Hematopoietic multipotent progenitor cell treated with erythropoietin and hydrocortisone succinate and interleukin-3 and kit ligand, for 15 days (in vitro differentiated cells): Measurements from ENCODE around the gene MRRF.
A peak's percentile ranks its signal among the peaks of the same experiment; 100 is the strongest.

ENCODE experiments used
- DNase-seq: peaks from one replicate; pipeline ENCODE4 v3.0.0-alpha.2; 2015; ENCODE audit warnings: low spot score

Gene MRRF, protein sequence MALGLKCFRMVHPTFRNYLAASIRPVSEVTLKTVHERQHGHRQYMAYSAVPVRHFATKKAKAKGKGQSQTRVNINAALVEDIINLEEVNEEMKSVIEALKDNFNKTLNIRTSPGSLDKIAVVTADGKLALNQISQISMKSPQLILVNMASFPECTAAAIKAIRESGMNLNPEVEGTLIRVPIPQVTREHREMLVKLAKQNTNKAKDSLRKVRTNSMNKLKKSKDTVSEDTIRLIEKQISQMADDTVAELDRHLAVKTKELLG

DNA sequence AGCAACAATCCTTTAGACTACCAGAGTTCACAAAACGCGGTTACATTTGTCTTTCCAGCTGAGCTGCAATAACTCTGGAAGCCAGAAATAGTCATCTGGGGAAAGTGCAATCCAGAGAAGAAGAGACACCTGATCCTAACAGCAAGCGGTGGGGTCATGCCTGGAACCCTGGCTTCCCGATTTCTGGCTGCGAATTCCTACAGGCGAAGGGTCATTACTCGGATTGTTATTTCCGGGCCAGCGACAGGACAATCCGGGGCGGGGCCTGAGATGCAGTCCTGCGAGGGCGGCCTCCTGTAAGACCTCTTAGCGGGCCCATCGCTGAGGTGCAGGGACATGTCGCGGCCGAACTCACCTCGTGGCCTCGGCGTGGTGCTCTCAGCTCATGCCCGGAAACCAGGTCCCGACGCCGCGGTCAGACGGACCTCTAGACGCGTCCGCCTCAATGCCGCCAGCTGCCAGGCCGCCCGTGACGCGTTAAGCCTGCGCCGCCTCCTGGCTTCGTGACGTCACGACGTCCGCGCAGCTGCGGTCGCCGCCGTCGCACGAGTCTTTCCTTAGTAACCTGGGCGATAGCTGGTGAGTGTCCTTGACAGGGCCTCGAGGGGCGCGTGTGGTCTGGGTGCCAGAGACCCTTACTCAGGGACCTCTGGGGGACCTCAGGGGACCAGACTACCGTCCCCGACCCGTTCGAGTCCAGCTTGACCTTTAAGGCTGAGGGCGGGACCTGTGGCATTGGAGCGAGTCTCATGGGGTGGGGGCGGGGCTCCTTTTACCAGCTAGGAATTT, at the start of gene MRRF, which contains the start of gene RBM18:
Gene MRRF, plus strand, starts transcription at position 523 of the 789 bp plus-strand sequence. CDS start 6,010 bp downstream, outside the sequence.
Gene RBM18, minus strand, starts transcription at position 481 of the 789 bp plus-strand sequence. CDS start 3,348 bp downstream, outside the sequence.
- peak; percentile 93 for DNase-seq

DNA sequence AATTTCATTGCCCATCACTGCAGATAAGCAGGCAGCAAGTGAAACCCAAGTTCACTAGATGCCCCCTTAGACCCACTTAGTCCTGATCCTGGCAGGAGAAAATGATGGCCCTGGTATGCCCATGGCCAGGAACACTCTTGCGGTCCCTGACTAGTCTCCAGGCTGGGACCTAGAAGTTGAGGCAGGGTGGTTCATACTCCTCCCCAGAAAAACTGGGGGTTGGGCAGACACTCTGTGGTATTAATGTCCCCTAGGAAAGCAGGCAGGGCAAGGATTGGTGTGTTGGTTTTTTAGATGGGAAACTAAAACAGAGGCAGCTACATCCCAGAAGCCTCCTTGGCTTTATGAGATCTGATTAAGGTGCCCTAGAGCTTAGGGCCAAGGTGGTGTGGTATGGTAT, 49.0 kb upstream of the MRRF start:
- no peak for DNase-seq

DNA sequence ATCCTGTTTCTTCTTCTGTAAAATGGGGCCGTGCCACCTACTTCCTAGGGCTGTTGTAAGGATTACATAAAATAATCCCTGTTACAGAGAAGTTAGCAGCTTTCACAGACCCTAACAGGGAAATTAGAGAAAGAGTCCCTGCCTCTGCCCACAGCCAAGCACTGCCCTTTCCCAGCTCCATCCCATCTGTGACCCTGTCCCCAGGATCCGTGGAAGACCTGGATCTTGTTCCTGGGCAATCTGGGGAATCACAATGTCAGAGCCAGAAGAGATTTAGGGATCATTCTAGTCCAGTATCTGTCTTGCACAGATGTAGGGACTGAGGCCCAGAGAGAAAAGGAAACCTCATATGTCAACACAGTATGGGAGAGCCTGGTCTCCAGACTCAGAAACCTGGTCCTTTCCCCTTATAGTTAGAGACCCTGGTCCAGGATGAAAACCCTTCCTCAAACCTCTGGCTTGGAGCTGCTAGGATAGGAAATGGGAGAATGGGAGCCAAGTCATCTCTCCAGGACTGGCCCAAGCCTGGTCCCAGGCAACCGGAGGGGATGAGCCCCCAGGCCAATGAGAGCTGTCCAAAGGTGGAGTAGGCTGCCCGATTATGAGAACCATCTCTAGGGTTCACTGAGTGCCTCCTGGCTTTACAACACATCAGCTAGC, 48.4 kb upstream of the MRRF start:
- DNase-seq: no peak

DNA sequence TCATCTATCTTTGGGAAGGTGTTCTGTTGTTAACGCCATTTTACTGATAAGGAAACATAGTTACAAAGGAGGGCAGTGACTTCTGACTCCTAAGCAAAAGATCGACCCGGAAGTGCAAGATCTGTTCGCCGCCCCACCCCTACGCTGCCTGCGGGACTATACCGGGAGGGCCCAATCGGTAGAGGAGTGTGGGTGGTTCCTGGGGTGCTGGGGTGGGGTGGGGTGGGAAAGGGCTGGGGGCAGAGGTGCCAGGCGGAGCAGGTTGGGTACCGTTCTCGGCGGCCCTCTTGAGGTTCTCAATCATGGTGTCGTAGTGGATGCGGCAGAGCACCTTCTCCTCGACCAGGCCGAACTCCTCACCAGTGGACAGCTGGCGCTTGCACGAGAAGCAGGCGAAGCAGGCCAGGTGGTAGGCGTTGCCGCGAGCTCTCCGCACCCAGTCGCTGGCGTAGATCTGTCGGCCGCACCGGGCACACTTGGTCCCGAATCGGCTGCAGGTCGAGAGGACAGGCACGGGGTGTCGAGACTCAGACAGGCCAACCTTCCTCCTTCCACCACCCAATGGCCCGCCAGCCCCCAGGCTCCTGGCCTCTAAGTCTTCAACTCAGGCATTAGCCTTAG, 47.8 kb upstream of the MRRF start:
- DNase-seq: no peak

DNA sequence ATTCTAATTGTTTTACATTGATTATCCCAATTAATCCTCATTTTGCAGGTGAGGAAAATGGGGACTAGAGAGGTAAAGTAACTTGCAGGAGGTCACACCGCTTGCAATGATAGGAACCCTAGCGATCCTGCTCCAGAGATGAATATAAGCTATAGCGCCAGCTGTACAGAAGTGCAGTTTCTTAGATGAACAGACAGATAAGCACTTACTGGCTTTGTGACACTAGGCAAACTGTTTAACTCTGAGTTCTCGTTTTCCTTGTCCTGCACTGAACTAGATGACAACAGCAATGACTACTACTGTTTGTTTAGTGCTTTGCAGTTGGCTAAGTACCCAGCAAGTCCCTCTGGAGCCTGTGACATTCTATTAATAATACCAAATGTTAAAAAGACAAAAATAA, 47.0 kb upstream of the MRRF start:
- DNase-seq: no peak

DNA sequence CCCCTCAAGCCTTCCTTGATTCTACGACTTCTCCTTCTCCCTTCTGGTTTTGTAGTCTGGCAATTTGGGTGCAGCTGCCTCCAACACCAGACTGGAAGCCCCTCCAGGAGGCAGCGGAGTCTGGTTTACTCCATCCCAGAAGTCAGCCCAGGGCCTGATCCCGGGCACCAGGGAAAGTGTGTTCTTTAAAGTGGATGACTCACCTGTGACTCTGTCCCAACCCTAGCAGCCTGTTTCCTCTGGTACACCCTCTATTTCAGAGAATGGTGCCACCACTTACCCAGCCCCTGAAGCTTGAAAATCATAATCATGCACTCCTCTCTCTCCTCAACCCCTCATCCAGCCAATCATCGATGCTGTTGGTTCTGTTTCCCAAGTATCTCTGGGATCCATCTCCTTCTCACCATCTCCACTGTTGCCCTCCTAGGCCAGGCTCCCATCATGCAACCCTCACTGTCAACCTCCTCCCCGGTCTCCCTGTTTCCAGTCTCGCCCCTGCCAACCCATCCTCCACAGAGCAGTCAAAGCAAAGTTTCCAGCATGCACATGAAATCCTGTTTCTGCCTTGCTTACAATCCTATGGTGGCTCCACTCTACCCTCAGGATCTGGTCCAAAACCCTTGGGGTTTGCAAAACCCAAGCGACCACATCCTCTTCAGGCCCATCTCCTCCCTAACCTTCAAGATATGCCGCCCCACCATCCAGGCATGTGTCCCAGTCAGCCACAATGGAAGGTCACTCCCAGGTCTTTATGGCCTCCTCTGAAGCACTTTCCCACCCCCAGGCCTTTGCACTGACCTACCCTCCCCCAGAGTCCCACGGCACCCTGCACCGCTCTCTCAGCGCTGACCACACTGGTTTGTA, 46.4 kb upstream of the MRRF start:
- no peak for DNase-seq

DNA sequence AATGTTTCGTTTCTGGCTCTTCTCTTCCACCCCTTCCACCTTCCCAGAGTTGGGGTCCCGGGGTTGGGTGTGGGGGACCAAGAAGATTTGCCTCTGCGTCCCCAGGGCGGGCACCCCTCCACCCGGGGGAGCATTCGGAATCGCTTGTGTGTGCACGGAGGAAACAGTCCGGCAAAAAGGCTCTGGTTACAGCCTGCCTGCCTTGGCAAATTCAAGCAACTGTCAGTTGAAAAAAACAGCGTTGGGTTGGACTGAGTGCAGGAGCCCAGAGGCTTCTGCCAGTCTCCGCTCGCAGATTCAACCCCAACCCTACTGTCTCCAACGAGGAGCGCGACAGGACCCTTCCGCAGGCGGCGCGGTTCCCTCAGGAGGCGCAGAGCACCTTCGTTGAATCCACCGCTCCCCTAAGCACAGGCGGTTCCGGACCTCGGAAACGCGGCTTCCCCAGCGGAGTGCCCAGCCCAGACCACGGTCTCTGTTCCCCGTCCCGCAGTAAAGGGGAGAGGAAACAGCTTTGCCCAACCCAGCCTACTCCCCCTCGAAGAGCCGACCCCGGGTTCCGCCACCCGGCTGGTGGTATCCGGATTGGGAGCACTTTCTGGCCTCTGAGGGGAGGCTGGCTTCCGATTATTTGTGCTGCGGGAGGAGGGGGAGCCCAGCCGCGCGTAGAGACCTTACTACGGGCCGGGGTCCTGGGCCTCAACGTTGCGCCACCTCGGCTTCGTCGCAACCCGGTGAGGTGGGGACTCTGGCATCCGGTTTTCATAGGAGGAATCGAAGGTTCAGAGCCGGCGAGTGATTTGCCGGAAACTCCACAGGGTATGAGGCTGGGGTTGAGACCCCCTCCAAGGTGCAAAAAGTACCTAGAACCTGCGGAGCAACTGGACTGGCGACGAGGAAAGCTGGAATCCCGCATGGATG, 45.5 kb upstream of the MRRF start:
- no peak for DNase-seq

DNA sequence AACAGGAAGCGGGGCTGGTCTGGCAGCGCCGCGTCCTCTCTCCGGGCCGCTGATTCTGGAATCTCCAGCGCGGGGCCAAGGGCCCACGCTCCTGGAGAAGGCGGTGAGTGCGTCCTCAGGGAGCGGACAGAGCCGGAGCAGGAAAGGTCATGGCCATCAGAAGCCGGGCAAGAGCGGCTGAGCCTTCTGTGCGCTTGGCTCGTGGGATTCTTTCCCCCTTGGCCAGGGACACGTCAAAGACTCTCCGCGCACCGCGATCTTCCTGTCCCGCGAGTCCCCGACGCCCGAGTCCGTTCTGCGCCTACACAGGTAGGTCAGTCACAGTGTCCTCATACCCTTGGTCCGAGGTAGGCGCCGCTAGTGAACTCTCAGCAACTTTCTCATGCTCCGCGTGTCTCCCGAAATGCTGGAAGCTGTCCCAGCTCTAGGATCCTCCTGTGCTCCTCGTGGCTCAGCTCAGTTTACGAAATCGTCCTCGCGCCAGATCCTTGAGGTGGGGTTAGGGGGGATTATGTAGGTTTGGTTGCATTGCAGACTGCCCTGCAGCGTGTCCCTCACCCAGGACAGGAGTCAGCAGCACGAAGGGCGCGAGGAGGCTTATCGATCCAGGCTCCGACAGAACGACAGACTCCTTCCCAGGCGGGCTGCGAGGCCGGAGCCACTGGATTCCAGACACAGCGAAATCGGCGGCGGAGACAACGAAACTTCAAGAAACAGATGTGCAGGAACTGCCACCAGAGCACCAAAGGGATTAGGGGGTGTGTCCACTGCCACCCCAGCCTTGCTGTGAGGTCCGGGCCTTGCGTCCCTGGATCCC, 44.6 kb upstream of the MRRF start:
- no peak for DNase-seq

DNA sequence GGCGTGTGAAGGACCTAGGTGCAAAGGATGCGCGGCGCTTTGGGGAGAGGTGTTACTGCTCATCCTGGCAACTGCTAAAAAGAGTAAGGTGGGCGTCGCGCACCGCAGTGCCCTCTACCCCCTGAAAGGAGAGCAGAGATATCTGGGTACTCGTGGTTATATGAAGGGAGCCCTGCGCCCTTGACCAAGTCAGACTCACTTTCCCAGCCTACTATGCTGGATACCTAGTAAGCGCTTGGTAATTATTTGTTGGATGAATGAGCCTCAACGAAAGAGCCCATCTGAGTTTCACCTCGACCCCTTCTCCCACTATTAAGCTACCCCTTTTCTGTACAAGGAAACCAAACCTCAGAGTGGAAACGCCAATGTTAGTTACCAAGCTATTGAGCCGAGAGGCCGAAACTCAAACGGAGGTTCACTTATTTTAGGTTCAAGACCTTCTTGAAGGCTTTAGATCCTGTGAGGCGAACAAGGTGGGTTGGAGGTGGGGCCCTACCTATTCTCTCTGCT, 44.0 kb upstream of the MRRF start:
- DNase-seq: no peak

DNA sequence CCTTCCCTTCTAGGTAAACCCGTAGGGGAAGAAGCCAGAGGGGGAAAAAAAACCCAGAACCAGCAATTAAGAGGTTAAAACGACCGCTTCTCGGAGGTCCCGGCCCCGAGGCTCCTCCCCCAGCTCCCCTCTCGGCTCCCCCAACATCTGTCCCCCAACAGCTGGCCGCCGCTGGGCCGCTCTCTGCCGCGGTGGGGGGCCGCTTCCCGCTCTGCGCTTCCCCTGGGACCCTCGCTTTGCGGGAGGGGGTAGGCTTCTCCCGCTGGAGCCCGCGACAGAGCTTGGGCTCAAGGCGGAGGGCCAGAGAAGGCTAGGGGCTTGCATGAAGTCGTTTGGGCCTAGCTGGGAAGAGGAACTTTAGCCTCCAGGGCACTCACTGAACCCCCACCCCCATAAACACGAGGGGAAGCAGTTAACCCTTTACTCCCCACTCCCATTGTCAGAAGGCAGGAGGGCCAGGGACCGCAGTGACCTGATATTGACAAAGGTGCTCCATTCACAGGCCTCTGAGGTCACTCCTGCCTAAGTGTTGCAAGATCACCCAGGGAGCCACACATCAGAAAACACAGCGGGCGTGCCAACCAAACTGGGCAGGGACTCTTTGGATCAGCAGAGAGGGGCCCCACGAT, 43.4 kb upstream of the MRRF start:
- no peak for DNase-seq

DNA sequence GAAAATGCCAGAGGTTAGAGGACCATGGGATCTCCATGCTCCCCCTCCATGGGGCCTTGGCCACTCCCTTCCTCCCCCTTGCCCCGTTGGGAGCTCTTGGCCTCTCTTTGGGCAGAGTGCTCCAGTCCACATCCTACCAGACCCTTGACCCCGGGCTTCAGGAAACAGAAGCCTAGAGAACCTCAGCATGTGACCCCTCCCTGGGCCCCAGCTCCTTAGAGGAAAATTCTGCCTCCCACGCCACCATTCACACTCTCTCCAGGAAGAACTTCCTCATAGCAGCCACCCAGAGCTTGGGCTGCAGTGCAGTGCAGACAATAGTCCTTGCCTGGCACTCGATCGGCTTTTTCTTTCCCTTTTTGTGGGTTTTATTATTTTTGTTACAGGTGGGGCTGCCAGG, 41.9 kb upstream of the MRRF start:
- DNase-seq: no peak

DNA sequence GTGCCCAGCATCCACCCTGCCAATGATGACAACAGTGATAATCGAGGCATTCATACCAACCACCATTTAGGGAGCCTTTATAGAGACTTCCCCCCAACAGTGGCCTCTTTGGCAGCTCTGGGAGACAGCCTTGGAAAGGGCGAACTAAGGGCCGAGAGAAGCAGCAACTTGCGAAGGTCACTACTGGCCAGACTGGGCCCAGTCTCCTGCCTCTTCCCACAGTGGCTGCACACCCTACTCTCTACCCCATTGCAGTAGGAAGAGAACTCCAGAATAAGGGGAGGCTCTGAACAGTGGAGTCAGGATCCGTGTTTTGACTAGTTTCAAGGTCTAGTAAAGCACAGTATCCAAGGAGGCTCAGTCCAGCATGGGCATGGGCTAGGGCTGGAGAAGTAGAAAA, 41.2 kb upstream of the MRRF start:
- no peak for DNase-seq

DNA sequence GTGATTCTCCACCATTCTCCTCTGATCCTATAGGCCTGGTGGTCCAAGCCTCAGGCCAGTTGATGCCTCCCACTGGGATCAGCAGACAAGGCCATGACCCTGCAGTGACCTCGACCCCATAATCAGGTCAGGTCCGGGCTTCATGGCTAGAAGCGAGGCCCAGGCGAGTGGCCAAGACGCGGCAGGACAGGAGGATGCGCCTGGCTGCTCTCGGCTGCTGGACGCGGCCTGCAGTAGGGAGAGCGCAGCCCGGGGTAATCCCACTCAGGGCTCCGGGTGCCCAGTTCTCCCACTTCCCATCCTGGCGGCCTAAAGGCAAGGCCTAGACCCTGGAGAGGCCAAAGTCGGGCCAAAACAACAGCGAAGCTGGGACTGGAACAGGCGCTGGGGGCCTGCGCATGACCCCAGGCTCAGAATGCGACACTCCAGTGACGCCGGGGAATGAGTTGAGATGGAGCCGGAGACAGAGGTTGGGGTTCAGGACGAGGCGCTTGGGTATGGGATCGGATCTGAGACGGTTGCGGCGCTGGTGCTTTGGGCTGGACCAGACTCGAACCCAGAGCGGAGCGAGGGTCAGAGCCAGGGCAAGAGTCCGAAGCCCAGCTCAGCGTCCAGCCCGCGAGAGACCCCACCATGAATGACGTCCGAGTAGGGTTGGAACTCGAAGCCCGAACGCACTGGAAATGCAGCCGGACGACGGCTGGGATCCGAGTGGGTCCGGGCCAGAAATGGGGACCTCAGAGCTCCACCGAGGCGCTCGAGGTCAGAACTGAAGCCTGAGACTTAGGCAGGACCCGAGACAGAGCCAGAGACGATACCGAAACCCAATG, 39.2 kb upstream of the MRRF start:
- DNase-seq: no peak

DNA sequence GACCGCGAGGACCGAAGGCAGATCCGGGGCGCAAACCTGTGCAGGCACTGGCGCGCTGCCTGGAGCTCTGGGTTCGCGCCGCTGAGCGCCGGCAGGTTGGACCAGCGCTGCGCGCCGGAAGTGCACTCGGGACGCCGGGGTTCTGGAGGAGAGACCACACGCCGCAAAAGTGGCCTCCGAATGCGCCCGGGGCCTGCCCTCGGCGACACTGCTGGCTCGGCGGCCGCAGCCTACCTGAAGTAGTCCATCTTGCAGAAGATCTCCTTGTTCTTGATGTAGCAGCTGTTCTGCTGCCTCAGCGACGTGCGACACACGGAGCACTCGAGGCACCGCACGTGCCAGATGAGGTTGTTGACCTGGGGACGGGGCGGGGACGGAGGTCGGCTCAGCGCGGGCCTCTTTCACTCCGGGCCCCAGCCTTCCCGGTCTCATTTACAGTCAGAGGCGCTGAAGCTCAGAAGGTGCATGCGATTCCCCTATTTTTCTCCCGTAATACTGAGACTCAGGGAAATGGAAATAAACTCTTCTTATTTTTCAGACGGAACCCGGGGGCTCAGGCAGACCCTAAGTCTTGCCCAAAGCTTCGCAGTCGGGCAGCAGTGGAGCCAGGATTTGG, 38.4 kb upstream of the MRRF start:
- no peak for DNase-seq

DNA sequence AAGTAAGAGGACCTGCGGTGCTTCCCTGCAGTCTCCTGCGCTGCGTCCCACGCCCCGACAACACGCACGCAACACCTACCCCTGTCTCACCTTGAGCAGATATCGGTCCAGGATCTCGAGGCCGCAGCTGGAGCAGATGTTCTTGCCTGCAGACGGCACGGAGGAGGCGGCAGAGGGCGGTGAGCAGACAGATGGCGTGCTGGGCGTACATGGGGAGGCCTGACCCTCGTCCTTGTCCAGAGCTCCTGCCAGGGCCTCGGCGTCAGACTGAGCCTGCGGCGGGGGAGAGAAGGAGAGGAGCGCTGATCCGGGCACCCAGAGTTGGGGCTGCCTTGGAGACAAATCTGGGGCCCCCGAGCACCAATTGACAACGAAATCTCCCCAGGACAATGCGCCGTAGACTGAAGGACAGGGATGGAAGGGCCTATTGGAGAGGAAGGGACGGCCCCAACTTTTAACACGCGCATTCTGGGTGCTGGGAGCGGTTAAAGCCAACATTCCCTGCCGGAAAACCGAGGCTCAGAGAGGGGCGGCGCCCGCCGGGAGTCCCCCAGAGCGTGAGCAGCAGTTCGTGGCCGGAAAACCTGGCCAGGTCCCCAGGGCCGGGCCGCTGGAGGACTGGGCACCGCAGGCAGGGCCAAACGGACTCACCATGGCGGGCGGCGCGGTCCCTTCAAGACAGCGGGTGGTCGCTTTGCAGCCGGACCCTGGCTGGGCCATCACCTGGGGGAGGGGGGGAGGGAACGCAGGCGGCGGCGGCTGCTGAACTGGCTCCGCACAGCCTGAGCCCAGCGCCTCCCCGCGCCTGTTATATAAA, 37.7 kb upstream of the MRRF start:
- DNase-seq: no peak

DNA sequence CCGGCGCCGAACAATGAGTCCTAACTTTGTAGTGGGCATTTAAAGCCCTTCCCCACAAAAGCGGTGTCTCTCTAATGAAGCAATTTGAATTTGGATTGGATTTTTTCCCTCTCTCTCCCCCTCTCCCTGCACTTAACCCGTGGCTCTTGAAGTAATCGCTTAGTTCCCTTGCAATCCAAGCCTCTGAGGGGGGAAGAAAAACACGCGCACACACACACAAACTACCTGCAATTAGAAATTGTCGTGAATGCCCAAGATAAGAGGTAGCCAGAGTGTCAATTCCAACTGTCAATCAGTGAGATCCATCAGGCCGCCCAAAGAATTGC, 37.1 kb upstream of the MRRF start:
- no peak for DNase-seq

DNA sequence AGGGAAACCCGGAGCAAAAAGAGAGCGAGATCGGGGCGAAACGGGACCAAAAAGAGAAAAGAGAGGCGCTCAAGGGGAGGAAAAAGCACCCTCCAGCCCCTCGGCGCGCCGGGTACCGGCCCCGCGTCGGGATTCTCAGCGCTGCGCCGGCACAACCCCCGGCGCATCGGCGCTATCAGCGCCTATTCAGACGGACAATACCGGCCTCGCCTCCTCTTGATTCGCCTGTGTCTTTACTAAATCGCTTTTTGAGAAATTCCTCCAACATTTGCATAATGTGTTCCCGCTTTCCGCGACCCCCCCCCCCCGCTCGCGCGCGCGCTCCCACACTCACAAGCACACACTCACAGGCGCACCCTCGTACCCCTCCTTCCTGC, 36.5 kb upstream of the MRRF start:
- DNase-seq: no peak
